K562 (cell line): ENCODE data around the gene FAM117A. TPM values are rescaled to one million over a fixed set of nuclear protein-coding genes. Genes with fewer than 3 reads are reported as not detected.

ENCODE experiments used
- ATAC-seq: fragments of 200-7000 bp; cut with Tn5 transposase; 3 replicates; pipeline ENCODE4 v1.9.1; 2020; ENCODE audit warnings: moderate library complexity
- BruUV-seq: library from RNA; stranded (reverse); fragments of 400-500 nt; replicated peaks from 2 replicates; lab custom pipeline; 2021; lab: Mats Ljungman, UMichigan
- CTCF ChIA-PET: fragments of 300-600 bp; formaldehyde crosslinking; extraction: SDS; loops from one replicate; lab custom pipeline; 2021; ENCODE audit warnings: low intra/inter-chr PET ratio; lab: Yijun Ruan, JAX
- POLR2A ChIA-PET: fragments of 300-600, 350-650 bp; sonication (Branson Sonifier 250); formaldehyde crosslinking; extraction: SDS; loops from one replicate; lab custom pipeline; 2021; ENCODE audit warnings: antibody characterized with exemption, inconsistent platforms; lab: Yijun Ruan, JAX
- DNase-seq, 4 experiments: peaks; one replicate each; pipeline versions ENCODE4 v3.0.0 to v3.0.0-alpha.2; 2011 to 2018; ENCODE audit warnings: low spot score in 3 of 4, mixed read lengths in 3 of 4; ENCODE audit errors: extremely low read depth in 1 of 4
- FAIRE-seq: peaks from 2 replicates; lab custom pipeline; 2011; peaks lifted over from hg19 to GRCh38; lab: Jason Lieb, UNC
- H2AFZ ChIP-seq: 2 replicates; pipeline ENCODE4 v1.6.0; 2011; ENCODE audit warnings: low read depth, low read length, control low read depth, inconsistent platforms
- H3K27ac ChIP-seq: fragments of 200-600 bp; 3 replicates; pipeline ENCODE4 v1.8.0; 2011; ENCODE audit warnings: low read depth, mild to moderate bottlenecking, control low read depth, inconsistent platforms, low read length, moderate library complexity, mixed read lengths; ENCODE audit errors: extremely low read depth
- H3K27me3 ChIP-seq, 2 experiments: fragments of 300-600 bp in 1 of 2; 2 replicates in 1 of 2; 3 replicates in 1 of 2; pipeline versions ENCODE4 v1.6.0 to v1.8.0; 2011; ENCODE audit warnings: inconsistent platforms in 2 of 2, low read length in 2 of 2, mild to moderate bottlenecking in 1 of 2, mixed read lengths in 1 of 2, moderate library complexity in 1 of 2; ENCODE audit not compliant: control insufficient read depth in 2 of 2, insufficient read depth in 2 of 2
- H3K36me3 ChIP-seq: fragments of 300-600 bp; 3 replicates; pipeline ENCODE4 v1.8.0; 2011; ENCODE audit warnings: mild to moderate bottlenecking, low read length, inconsistent platforms; ENCODE audit not compliant: control insufficient read depth, insufficient read depth
- H3K4me1 ChIP-seq, 2 experiments: fragments of 200-600 bp in 1 of 2; replicated peaks in 1 of 2; 2 replicates in 1 of 2; 3 replicates in 1 of 2; pipeline versions ENCODE4 v1.5.1 to v1.8.0; 2011; ENCODE audit warnings: inconsistent platforms in 2 of 2, low read length in 2 of 2, mild to moderate bottlenecking in 1 of 2, mixed read lengths in 1 of 2, moderate library complexity in 1 of 2; ENCODE audit not compliant: control insufficient read depth in 2 of 2, insufficient read depth in 2 of 2
- H3K4me2 ChIP-seq: 2 replicates; pipeline ENCODE4 v1.6.1; 2011; ENCODE audit warnings: low read length, control low read depth, inconsistent platforms, mixed read lengths; ENCODE audit not compliant: insufficient read depth
- H3K4me3 ChIP-seq: fragments of 200-600 bp; sonication (generic), shearing (Covaris generic); 2 replicates; pipeline ENCODE4 v1.5.1; 2016; ENCODE audit warnings: control low read depth, inconsistent platforms
- H3K79me2 ChIP-seq: fragments of 200-600 bp; 3 replicates; pipeline ENCODE4 v1.8.0; 2011; ENCODE audit warnings: low read length, inconsistent platforms; ENCODE audit not compliant: control insufficient read depth, insufficient read depth
- H3K9ac ChIP-seq, 2 experiments: 2 replicates each; pipeline versions ENCODE4 v1.6.0 to v1.6.1; 2011; ENCODE audit warnings: low read depth in 2 of 2, low read length in 2 of 2, control low read depth in 1 of 2, inconsistent platforms in 1 of 2, mild to moderate bottlenecking in 1 of 2, mixed read lengths in 1 of 2; ENCODE audit not compliant: insufficient read depth in 1 of 2
- H3K9me1 ChIP-seq: one replicate; pipeline ENCODE4 v1.6.0; 2011; ENCODE audit warnings: inconsistent platforms, mild to moderate bottlenecking, low read length, moderate library complexity; ENCODE audit not compliant: control insufficient read depth, insufficient read depth
- H3K9me3 ChIP-seq: replicated peaks from 2 replicates; pipeline ENCODE4 v1.5.1; 2011; ENCODE audit warnings: low read depth, low read length, inconsistent platforms; ENCODE audit not compliant: control insufficient read depth, insufficient read depth
- H4K20me1 ChIP-seq: replicated peaks from 2 replicates; pipeline ENCODE4 v1.6.1; 2011; ENCODE audit warnings: low read length, inconsistent platforms, mixed read lengths; ENCODE audit not compliant: control insufficient read depth, insufficient read depth
- FOS ChIP-seq: IDR thresholded peaks from 3 replicates; pipeline ENCODE4 v1.6.1; 2011; ENCODE audit not compliant: insufficient read length; ENCODE audit errors: extremely low read depth
- KHSRP ChIP-seq: fragments of 450-650 bp; IDR thresholded peaks from 2 replicates; pipeline ENCODE4 v1.6.1; 2017
- MIER1 ChIP-seq: fragments of 450-650 bp; IDR thresholded peaks from 2 replicates; pipeline ENCODE4 v1.6.1; 2016; ENCODE audit warnings: antibody characterized with exemption, mild to moderate bottlenecking, low read depth
- NFIX ChIP-seq: fragments of 250-450 bp; sonication (Bioruptor Pico); IDR thresholded peaks from 2 replicates; pipeline ENCODE4 v1.4.0; 2020; ENCODE audit warnings: low read depth, mild to moderate bottlenecking, moderate library complexity
- ZKSCAN3 ChIP-seq: fragments of 250-450 bp; sonication (Bioruptor Pico); IDR thresholded peaks from 2 replicates; pipeline ENCODE4 v1.4.0; 2020
- ZNF354B ChIP-seq: fragments of 250-450 bp; sonication (Bioruptor Pico); IDR thresholded peaks from 2 replicates; pipeline ENCODE4 v1.4.0; 2020
- ZNF436 ChIP-seq: fragments of 250-450, 450-650 bp; sonication (Bioruptor Pico); formaldehyde crosslinking; IDR thresholded peaks from 2 replicates; pipeline ENCODE4 v1.7.0; 2020; ENCODE audit warnings: mild to moderate bottlenecking
- ZNF589 ChIP-seq: fragments of 200-800 bp; sonication (Bioruptor generic); IDR thresholded peaks from 2 replicates; pipeline ENCODE4 v1.6.1; 2016; ENCODE audit warnings: low read depth, missing genetic modification characterization, missing compliant biosample characterization
- WGBS: fragments of 100-300 bp; shearing (Covaris generic); methylation state at CpG from one replicate; pipeline ENCODE4 v1.1.6; 2016; ENCODE audit warnings: low coverage, mixed read lengths; ENCODE audit not compliant: insufficient coverage; ENCODE audit errors: missing lambda C conversion rate; 5-methylcytosine and 5-hydroxymethylcytosine counted together
- in situ Hi-C: fragments of 300-500 bp; cut with MboI; formaldehyde crosslinking; loops from 4 replicates; pipeline ENCODE4 v1.15.0; 2018; ENCODE audit warnings: inconsistent platforms, mixed read lengths
- intact Hi-C: fragments of 100-400 bp; cut with micrococcal nuclease; formaldehyde crosslinking; loops from 2 replicates; pipeline ENCODE4 v1.14.2; 2022
- polyA plus RNA-seq, 8 experiments: library from polyadenylated mRNA; depleted of rRNA in 4 of 8; stranded (reverse) in 5 of 8; unstranded in 3 of 8; fragments of >200 nt; fragmentation: Nextera tagmentation in 2 of 8; fragmentation: Illumina TruSeq in 1 of 8; extraction: Ambion mirVana in 2 of 8; extraction: Trizol in 1 of 8; gene quantifications; 2 replicates each; pipeline versions ENCODE4 v1.2.1 to v1.2.3, GENCODE V29; 2011 to 2014; ENCODE audit warnings: inconsistent platforms in 1 of 8, missing spikeins in 1 of 8
- total RNA-seq, 7 experiments: library from RNA; depleted of rRNA in 6 of 7; stranded (reverse); fragments of >200 nt in 6 of 7; fragmentation: Illumina TruSeq in 2 of 7; extraction: Trizol in 2 of 7; gene quantifications; 2 replicates each; pipeline versions ENCODE4 v1.2.1 to v1.2.3, GENCODE V29; 2011 to 2021; ENCODE audit warnings: low replicate concordance in 1 of 7
- TF ChIP-seq, protein P1 (sequence below): IDR thresholded peaks from 2 replicates; pipeline ENCODE4 v1.6.1; 2011; ENCODE audit not compliant: insufficient read length; ENCODE audit errors: extremely low read depth
- TF ChIP-seq, protein P2 (sequence below): fragments of 450-650 bp; IDR thresholded peaks from one replicate; pipeline ENCODE4 v1.6.1; 2018; ENCODE audit warnings: mild to moderate bottlenecking, moderate library complexity; ENCODE audit not compliant: partially characterized antibody

FAM117A gene
- total and polyA plus RNA-seq, 9 of the 15 experiments (the other 6 are each of a cell fraction or from before 2014, with no cell fraction given) = 3.1 to 79.7 (median 36.6) TPM

DNA sequence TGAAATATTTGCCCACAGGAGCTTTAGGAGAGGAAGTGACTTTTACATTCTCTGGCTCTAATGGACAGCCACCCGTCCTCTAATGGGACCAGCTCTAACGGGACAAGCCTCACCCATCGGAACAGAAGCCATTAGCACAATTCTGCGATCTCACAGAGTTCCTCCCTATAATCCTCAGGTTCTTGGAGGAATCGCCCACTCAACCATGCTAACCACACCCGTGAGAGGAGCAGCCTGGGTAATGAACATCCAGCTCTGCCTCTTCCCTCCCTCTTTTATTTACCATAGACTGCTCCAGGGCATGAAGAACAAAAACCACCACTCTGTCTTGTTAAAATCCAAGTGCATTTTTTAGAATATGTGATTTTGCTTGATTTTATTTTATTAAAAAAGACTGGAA, 63.0 kb downstream of the FAM117A start:
- Histone ChIP-seq H3K9ac (no peak overlapping the region), H2AFZ (no peak overlapping the region), H3K36me3 (peaks cover 59% of the 10 kb centered on the region), H3K9me3 (no peaks in the 10 kb centered on the region), H3K79me2 (no peaks in the 10 kb centered on the region), H3K9me1 (no peaks in the 10 kb centered on the region), H4K20me1 (no peaks in the 10 kb centered on the region; the same call in 1 of the 2 replicates), H3K4me2 (no peak overlapping the region), H3K4me1 (no peaks in the 10 kb centered on the region; a peak in 1 of 5 replicates), H3K4me3 (no peak overlapping the region)
- in situ Hi-C loops (no loop called here), intact Hi-C loops (no loop called here)
- FAIRE-seq = no peak
- no peak for DNase-seq
- POLR2A ChIA-PET = interaction anchor here (0.5 to 3.5 kb wide), 6 partner anchors 8 to 898 kb away, joined by 3 to 23 read pairs (median 3); partner anchors contain the start of gene SLC35B1
- BruUV-seq = no TSS peak
- TF ChIP-seq, protein P1, sequence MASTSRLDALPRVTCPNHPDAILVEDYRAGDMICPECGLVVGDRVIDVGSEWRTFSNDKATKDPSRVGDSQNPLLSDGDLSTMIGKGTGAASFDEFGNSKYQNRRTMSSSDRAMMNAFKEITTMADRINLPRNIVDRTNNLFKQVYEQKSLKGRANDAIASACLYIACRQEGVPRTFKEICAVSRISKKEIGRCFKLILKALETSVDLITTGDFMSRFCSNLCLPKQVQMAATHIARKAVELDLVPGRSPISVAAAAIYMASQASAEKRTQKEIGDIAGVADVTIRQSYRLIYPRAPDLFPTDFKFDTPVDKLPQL = no peak
- TF ChIP-seq NFIX (CRISPR knock-in tag) (no peak), KHSRP (no peak), ZNF436 (CRISPR knock-in tag) (no peak), FOS (no peak), ZKSCAN3 (CRISPR knock-in tag) (no peak), ZNF589 (CRISPR knock-in tag) (no peak), ZNF354B (CRISPR knock-in tag) (no peak), MIER1 (no peak)
- TF ChIP-seq, protein P2, sequence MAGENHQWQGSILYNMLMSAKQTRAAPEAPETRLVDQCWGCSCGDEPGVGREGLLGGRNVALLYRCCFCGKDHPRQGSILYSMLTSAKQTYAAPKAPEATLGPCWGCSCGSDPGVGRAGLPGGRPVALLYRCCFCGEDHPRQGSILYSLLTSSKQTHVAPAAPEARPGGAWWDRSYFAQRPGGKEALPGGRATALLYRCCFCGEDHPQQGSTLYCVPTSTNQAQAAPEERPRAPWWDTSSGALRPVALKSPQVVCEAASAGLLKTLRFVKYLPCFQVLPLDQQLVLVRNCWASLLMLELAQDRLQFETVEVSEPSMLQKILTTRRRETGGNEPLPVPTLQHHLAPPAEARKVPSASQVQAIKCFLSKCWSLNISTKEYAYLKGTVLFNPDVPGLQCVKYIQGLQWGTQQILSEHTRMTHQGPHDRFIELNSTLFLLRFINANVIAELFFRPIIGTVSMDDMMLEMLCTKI = no peak
- TF ChIP-seq, all 486 proteins: peak for 0
- CTCF ChIA-PET = no interaction called here
- 78% methylated on average over 6 of the region's 6 CpGs for WGBS
- H3K27me3 ChIP-seq = no peaks in the 10 kb centered on the region; a peak in 1 of 5 replicates
- ATAC-seq = no peak
- H3K27ac ChIP-seq = no peak overlapping the region
